HUDEP-2 (cell line): ENCODE data around the gene CPA5.

Experiments
- DNase-seq, 76 experiments: peaks; one replicate each; lab custom pipeline; 2025; ENCODE audit not compliant: unreplicated experiment in 76 of 76; lab: John Stamatoyannopoulos, UW

Gene CPA5

DNA sequence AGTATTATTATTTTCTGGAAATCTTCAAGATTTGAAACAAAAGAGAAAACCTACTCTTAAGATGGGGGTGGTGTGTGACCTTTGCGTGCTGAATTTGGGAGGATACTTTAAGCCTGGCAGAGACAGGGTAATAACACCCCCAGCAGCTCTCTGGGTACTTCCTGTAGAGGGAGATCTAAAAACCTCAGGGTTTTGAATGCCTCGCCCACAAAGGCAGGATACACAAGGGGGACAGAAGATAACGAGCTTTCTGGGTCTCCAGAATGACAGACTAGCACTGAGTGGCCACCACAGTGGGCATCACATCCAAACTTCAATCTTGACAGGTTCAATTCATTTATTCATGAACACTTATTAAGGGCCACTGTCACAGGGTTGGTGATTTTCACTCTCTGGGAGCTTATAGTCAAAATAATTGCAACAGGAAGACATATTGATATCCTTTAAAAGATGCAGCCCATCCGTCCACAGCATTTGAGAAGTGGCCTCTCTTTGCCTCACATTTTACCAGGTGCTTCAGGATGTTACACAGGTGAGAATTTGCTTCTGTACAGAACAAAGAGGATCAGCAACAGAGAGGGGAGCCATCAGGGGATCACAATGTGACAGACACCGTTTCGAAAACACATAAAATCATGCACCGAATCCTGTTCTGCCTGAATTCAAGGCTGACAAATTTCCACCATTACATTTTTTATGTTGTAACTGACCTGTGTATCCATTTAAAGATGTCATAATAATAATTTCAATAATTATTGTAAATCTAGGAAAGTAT, 50.0 kb downstream of the CPA5 start:
- DNase-seq = no peak

DNA sequence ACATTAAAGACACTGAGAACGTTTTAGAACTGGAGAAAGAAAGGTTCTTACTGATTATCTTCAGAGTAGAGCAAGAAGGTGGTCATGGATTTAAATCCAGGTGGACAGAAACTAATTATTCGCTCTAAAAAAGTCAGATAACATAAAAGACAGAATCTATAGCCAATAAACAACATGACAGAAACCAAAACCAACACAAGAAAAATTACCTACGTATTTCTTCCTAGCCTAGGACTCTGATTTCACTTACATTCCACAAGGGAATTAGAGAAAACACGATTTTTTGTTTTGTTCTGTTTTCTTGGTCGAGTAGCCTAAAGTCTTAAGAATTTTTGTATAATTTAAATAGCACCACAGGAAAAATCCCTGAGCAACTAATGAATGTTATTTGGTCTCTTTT, 50.8 kb downstream of the CPA5 start:
- DNase-seq = no peak

DNA sequence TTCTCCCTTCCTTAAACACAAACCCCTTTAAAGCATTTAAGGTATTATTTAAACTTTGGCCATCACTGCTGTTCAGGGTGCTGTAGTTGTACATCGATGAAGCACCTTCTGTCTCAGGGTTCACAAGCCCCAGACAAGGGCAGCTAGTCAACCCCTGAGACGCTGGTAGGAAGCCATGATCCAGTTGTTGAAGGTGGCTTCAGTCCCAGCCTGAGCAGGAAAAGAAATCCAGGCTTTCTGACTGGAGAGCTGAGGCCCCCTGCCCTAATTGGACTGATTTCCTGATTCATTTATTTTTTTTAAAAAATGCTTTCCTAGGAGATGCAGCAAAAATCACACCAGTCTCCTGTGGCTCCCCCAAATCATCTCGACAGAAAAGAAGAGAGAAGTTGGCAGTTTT, 51.5 kb downstream of the CPA5 start:
- DNase-seq = no peak

DNA sequence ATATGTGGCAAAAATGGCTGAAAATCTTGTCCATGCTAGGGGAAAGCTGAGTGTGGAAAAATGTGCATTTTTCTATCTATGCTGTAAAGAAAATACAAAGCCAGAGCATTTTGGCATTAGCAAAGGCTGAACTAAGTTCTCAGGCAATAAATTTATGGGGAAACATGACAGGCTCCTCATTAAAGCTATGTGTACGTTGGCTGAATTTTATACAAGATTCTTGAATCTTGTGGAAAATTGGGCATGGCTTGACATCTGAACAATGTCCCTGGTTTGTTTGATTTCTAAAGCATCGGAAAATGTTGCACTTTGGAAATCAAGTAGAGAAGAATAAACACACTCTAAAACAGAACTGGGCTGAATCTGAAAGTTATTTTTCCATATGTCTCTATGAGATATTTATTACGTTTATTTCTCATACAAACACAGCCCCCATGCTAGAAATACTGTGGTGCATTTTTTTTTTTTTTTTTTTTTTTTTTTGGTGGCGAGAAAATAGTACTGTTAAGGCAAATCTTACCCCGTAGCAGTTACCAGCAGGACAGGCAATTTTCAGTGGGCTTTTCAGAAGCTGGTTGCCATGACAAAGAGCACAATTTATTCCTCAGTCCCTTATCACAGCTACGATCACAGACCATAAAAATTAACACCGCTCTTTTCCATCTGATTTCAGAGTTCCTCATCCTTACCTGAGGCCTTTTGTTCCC, 52.6 kb downstream of the CPA5 start:
- DNase-seq = no peak

DNA sequence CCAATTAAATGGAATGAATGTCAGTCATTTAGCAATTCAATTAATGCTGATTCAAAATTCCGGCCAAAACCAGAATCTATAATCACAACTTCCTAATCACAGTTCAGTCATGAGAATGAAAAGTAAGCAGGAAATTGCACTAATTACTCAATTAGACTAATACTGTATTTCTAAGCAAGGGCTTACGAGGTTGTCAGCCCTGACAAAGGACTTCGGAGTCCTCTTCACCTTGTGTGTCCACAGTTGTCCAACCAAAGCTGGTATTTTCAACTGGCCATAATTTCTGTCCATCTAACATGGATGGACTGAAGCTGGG, 53.1 kb downstream of the CPA5 start:
- DNase-seq = no peak

DNA sequence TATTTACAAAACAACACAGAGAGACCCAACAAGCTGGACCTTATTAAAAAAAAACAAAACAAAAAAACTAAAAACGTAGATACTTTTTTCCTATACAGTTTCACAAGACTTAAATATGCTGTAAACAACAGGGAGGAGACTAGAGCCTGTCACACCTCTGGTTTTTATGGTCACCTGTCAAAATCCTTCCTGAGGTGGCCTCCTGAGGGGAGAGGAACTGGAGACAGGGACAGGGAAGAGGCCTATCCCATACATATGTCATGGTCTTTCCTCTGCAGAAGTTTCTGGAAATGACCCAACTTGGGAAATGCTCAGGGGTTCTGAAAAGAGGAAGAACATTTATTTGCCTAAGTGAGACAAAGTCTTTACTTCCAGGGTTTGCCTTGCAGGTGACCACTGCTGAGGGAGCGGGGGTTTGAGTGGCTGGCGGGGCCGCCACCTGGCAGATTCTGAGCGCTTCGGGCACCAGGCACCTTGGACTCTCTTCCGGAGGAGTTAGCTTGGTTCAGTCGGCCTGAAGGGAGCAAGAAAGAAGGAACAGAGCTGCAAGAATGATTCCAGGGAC, 54.0 kb downstream of the CPA5 start:
- no peak for DNase-seq

DNA sequence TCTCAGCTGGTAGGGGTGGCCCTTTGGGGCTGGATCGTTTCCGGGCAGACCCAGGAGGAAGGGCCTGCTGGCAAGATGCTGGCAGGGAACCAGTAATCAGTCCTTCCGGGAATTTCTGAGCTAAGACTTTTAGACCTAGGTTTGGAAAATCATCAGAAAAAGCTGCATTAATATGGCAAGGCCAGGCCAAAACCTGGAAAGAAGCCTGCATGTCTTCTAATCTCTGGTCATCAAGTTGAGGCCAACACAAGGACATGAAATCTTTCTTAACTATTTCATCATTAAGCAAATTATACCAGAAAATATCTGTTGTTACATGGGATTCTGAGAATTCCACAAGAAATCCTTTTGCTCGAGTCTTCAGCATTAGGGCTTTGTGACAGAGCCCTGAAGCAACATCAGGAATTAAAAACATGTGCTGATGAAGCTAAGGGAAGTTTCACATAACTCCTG, 55.5 kb downstream of the CPA5 start:
- no peak for DNase-seq

DNA sequence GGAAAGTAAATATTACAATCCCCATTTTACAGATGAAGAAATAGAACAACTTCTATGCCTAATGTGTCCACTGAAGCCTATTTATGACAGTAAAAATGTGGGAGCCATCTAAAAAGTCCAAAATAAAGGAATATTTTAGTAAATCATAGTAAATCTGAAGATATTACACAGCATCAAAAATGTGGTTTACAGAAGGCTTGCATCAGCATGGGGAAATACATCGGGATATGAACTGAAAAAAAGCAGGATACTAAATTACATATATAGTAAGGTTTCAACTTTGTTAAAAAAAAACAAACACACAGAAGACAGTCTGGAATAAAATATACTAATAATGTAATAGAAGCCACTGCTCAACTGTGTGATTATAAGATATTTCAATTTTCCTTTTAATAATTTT, 56.5 kb downstream of the CPA5 start:
- DNase-seq = no peak

DNA sequence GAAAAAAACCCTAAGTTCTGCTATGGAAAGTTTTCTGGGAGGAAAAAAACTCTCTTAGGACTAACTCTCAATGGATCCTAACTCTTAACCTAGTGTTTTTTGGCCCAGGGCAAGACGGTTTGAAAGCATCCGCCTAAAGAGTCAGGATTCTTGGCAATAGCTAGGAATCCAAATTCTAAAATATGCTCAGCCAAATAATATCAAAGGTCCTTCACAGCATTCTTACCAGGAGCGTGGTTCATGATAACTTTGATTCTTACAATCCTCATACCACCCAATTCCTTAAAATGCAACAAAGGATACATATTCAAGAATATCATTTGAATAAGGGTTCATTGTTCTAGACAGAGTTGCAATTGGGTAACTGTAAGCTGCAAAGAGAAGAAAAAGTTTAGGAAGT, 57.0 kb downstream of the CPA5 start:
- no peak for DNase-seq

DNA sequence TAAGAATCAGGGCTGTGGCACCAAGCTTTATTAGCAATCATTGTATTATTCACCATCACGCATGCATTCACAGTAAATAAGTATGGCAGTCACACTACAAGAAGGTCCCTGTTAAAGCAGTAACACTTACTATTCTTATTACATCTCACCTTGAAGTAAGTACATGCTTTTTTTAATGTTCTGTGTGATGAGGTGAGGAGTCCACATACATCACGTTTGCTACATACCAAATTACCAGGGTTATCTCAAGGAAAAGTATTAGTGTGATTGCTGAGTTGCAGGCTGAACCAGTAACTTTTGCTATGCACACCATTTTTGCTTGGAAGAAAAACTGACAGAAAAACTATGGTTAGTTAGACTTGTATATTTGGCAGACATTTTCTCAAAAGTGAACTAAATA, 60.4 kb downstream of the CPA5 start:
- DNase-seq = no peak

DNA sequence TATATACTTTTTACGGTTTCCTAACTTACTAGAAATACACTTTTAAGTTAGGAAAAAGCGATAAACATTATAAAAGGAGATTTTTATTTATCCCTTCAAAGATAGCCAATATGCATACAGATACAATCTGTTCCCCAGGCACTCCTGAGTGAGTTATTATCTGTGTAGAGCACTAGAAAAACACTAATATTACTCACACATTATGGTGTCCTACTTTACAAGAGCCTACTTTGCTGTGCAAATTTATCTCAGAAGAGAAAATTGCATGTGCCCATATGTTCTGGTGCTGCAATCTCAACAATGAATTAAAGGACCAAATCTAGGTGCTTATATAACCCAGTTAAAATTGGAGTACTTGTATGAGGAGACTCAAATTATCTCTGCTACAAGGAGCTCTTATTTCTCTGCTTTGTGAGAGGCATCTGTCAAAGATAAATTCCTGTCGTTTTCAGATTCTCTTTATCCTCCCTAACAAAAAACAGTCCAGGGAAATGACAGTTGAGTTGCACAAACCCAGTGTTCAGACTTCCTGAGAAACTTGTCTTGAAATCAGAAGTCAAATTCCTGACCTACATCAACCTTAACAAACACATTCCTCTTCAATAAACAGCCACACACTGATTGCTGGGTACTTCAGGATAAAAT, 64.6 kb downstream of the CPA5 start:
- DNase-seq = no peak

DNA sequence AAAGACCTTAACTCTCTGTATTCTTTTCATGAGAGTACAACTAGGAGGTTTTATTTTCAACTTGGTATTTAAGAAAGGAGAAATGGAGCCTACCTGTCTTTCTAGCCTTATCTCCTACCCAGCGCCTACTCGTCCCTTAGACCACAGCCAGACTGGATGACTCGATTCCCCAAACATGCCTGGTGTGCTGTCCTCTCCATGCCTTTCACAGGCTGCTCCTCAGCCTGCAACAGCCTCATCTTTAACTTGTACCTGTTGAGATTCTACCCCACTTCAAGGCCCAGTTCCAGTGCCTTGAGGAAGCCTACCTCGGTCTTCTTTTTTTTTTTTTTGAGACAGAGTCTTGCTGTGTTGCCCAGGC, 65.1 kb downstream of the CPA5 start:
- DNase-seq = no peak

DNA sequence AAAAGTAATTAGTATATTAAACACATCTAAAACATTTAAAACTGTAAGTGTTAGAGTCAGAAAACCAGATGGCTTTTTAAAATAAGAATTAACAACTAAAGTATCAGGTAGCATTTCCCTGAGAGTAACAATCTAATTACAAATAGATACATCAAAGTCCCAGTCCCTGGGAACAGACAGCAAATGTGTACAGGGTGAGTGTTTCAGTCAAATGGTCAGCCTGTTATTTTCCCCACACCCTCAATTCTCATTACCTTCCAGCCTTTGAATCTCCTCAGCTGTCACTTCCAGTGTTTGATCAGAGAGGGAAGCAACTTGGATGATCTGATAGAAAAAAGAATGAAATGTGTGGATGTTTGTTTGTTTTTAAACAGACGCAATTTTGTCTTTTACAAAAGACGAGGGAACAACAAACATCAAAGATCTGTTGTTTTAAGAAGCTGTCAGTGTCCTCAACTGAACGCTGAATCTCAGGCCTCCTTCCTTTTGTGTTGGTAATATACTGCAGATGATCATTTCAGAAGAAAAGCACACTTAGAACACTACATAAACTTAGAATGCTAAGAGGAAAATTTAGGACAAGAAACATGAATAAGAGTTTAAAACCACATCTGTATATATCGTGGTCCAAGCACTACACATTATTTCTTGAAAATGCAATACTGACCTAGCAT, 66.4 kb downstream of the CPA5 start:
- DNase-seq = no peak

DNA sequence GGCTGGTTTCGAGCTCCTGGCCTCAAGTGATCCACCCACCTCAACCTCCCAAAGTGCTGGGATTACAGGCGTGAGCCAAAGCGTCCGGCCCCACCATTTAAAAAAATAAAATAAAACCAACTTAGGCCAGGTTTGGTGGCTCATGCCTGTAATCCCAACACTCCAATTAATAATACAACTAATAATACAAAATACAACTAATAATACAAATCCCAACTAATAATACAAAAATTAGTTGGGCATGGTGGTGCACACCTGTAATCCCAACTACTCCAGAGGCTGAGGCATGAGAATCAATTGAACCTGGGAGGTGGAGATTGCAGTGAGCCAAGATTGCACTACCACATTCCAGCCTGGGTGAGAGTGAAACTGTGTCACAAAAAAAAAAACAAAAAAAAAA, 68.6 kb downstream of the CPA5 start:
- DNase-seq = no peak

DNA sequence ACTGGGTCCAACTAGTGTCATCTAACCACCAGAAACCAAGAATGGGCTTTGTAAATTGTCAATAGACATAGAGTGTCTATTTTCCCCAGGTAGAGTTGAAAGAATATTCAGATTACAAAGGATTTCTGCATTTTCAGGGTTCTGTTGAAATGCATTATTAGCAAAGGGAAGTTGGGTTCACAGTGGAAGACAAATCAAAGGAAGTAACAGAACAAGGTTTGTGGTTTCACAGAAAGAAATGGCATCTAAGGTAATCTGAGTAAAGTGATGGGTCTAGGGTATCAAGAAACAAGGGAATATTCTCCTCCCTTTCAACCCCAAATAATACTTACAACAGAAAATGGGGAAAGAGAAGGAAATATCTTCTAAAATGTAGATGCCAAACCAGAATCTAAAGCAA, 70.4 kb downstream of the CPA5 start:
- DNase-seq = no peak

DNA sequence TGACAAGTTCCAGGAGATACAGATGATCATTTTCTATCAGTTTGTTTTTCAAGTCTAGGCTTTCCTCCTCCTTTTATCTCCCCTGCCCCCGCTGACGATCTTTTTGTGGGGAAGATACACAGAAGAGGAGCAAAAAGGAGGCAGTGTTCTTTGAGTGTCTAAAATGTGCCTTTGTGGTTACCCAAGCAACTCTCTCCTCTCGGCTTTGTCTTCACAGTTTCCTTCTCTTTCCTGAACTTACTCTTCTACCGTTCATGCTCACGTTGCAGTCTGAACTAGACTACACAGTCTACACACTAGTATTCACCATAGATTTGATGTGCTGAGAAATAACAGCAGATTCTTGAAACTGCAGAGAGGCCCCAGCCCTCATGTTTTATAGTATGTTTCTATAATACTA, 72.6 kb downstream of the CPA5 start:
- no peak for DNase-seq

DNA sequence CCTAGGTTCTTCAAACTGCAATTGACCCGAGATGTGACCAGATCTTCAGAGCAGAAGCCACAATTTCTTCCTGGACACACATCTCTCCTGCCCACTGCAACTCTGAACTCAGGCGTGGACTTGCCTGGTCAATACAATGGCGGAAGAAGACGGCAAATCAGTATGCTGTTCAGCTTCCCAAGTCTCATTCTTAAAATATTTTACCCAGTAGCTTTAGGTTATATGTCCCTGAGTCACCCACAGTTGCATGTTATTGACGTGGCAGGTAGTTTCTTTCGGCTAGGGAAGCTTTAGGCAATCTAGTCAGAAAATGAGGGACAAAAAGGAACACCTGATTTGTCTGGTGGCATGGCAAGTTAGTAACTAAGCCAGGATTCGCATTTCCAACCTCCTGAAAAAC, 73.7 kb downstream of the CPA5 start:
- no peak for DNase-seq
